IgD-negative memory B cell (primary cell): ENCODE data around the gene PTDSS2. TPM values are rescaled to one million over a fixed set of nuclear protein-coding genes. Genes with fewer than 3 reads are reported as not detected.
A peak's percentile ranks its signal among the peaks of the same experiment; 100 is the strongest.

Source experiments
- H3K27ac Mint-ChIP-seq, 3 donors: one replicate each; pipeline ENCODE4 v1.8.0; 2020 to 2022; ENCODE audit warnings: mild to moderate bottlenecking in 3 of 3, mixed read lengths in 3 of 3, moderate library complexity in 1 of 3
- H3K27me3 Mint-ChIP-seq: one replicate; pipeline ENCODE4 v1.8.0; 2021; ENCODE audit warnings: mixed read lengths
- H3K36me3 Mint-ChIP-seq: one replicate; pipeline ENCODE4 v1.8.0; 2020; ENCODE audit warnings: mild to moderate bottlenecking, mixed read lengths
- H3K4me1 Mint-ChIP-seq, 3 donors: one replicate each; pipeline ENCODE4 v1.8.0; 2020 to 2022; ENCODE audit warnings: mixed read lengths in 3 of 3, mild to moderate bottlenecking in 1 of 3
- H3K4me3 Mint-ChIP-seq, 4 donors: one replicate each; pipeline ENCODE4 v1.8.0; 2020 to 2022; ENCODE audit warnings: mild to moderate bottlenecking in 4 of 4, mixed read lengths in 4 of 4, moderate library complexity in 3 of 4
- H3K9me3 Mint-ChIP-seq, 3 donors: one replicate each; pipeline ENCODE4 v1.8.0; 2020 to 2021; ENCODE audit warnings: mixed read lengths in 3 of 3, mild to moderate bottlenecking in 1 of 3
- polyA plus RNA-seq: library from polyadenylated mRNA; unstranded; fragments of 300-500 nt; fragmentation: Illumina TruSeq; gene quantifications from one replicate; pipeline ENCODE4 v1.2.3, GENCODE V29; 2021

The PTDSS2 gene
- polyA plus RNA-seq, 1 donor from 2014 or later, result 10.9 TPM

DNA sequence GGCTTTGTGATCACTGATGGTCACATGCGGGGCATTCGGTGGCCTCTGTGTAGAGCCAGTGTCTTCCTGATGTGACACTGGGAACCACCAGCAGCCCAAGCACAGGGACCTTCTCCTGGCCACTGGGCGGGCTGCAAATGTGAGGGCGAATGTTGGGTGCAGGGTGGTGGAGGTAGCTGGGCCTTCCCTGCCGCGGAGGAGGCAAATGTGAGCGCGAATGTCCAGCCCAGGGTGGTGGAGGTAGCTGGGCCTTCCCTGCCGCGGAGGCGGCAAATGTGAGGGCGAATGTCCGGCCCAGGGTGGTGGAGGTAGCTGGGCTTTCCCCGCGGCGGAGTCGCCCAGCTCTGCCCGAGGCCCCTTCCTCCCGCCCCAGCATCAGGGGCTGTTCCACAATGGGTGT lies 23.3 kb downstream of the PTDSS2 start:
- no peaks in the 10 kb centered on the region for H3K27me3 Mint-ChIP-seq
- H3K27ac Mint-ChIP-seq, result peak overlapping the region in 1 of 3 donors; percentile 53
- H3K4me3 Mint-ChIP-seq, result no peak overlapping the region
- H3K36me3 Mint-ChIP-seq, result no peaks in the 10 kb centered on the region
- H3K4me1 Mint-ChIP-seq, result no peaks in the 10 kb centered on the region
- H3K9me3 Mint-ChIP-seq, result no peaks in the 10 kb centered on the region

- Mint-ChIP-seq H3K4me3 (no peak overlapping the region), H3K9me3 (no peaks in the 10 kb centered on the region), H3K27me3 (no peaks in the 10 kb centered on the region), H3K4me1 (no peaks in the 10 kb centered on the region), H3K27ac (peak overlapping the region in 1 of 3 donors; percentile 89), H3K36me3 (no peaks in the 10 kb centered on the region)
Observed at GRCh38 chr11:473962-474785, 24.1 kb downstream of the PTDSS2 start.

DNA sequence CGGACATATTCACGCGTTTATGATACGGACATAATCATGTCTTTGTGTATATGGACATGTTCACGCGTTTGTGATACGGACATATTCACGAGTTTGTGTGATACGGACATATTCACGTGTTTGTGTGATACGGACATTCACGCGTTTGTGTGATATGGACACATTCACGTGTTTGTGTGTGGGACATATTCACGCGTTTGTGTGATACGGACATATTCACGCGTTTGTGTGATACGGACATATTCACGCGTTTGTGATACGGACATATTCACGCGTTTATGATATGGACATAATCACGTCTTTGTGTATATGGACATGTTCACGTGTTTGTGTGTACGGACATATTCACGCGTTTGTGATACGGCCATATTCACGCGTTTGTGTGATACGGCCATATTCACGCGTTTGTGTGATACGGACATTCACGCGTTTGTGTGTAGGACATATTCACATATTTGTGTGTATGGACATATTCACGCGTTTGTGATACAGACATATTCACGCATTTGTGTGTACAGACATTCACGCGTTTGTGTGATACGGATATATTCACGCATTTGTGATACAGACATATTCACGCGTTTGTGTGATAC lies 24.9 kb downstream of the PTDSS2 start:
- Mint-ChIP-seq H3K27ac (peak overlapping the region in 1 of 3 donors; percentile 89), H3K27me3 (no peaks in the 10 kb centered on the region), H3K4me1 (no peaks in the 10 kb centered on the region), H3K36me3 (no peaks in the 10 kb centered on the region), H3K9me3 (no peaks in the 10 kb centered on the region), H3K4me3 (no peak overlapping the region)

GRCh38 chr11:475941-476340 lies 25.9 kb downstream of the PTDSS2 start:
- Mint-ChIP-seq H3K36me3 (no peaks in the 10 kb centered on the region), H3K27ac (no peak overlapping the region), H3K4me3 (no peak overlapping the region), H3K4me1 (no peaks in the 10 kb centered on the region), H3K27me3 (no peaks in the 10 kb centered on the region), H3K9me3 (no peaks in the 10 kb centered on the region)

GRCh38 chr11:476416-476815 lies 26.3 kb downstream of the PTDSS2 start:
- Mint-ChIP-seq H3K4me3 (no peak overlapping the region), H3K27ac (no peak overlapping the region), H3K4me1 (no peaks in the 10 kb centered on the region), H3K9me3 (no peaks in the 10 kb centered on the region), H3K36me3 (no peaks in the 10 kb centered on the region), H3K27me3 (no peaks in the 10 kb centered on the region)

DNA sequence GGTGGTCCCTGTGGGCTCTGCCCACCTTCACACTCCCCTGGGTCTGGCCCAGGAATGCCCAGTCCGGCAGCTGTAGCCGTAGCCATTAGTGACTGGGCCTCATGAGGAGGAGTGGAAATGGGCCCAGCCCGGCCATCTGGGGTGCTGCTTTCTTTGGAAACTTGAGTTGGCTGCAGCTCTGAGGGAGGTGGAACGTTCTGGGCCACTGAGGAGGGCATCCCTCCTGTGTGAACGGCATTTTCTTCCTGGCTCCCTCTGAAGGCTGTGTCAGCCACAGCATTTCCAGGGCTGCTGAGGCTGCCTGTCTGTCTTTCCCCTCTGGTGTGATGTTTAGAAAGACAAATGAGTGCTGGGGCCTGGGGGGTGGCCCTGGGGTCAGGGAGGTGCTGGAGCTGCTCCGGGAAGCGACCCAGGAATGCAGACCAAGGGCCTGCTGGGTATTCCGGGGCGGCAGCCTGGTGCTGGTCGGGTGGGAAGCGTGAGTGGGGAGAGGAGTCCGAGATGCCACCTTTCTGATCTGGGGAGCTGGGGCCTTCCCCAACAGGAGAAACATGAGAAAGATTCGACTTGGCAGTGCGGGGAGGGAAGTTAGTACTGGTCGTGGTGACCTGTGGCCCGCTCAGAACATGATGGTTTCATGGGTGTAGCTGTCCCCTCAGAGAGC lies 27.1 kb downstream of the PTDSS2 start:
- Mint-ChIP-seq H3K27me3 (no peaks in the 10 kb centered on the region), H3K4me3 (no peak overlapping the region), H3K4me1 (peaks cover 0 to 1% (median 0%) of the 10 kb centered on the region in 3 donors), H3K36me3 (no peaks in the 10 kb centered on the region), H3K9me3 (no peaks in the 10 kb centered on the region), H3K27ac (no peak overlapping the region)

DNA sequence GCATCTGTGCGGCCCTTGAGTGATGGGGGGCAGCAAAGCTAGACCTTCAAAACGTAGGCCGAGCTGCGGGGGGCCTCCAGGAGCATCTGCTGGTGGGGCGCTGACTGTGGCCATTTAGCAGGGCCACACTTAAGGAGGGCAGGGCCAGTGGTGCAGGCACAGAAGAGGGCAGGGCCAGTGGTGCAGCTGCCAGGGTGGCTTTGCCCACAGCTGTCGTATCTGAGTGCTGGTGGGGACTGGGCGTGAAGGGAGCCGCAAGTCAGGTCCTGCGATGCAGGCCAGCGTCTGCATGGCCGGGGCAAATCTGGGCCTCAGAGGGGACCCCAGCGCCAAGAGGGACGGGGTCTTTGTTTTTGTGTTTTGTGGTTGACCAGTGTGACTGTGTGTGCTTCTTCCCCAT lies 29.2 kb downstream of the PTDSS2 start:
- H3K9me3 Mint-ChIP-seq, result no peaks in the 10 kb centered on the region
- no peak overlapping the region for H3K4me3 Mint-ChIP-seq
- H3K36me3 Mint-ChIP-seq, result no peaks in the 10 kb centered on the region
- H3K27me3 Mint-ChIP-seq, result no peaks in the 10 kb centered on the region
- H3K27ac Mint-ChIP-seq, result no peak overlapping the region
- peaks cover 0 to 1% (median 0%) of the 10 kb centered on the region in 3 donors for H3K4me1 Mint-ChIP-seq

GRCh38 chr11:484616-485015 lies 34.5 kb downstream of the PTDSS2 start:
- Mint-ChIP-seq H3K4me1 (peaks cover 0 to 1% (median 0%) of the 10 kb centered on the region in 3 donors), H3K27me3 (no peaks in the 10 kb centered on the region), H3K36me3 (no peaks in the 10 kb centered on the region), H3K27ac (no peak overlapping the region), H3K9me3 (no peaks in the 10 kb centered on the region), H3K4me3 (no peak overlapping the region)

GRCh38 chr11:486189-486588 lies 36.1 kb downstream of the PTDSS2 start:
- no peaks in the 10 kb centered on the region for H3K36me3 Mint-ChIP-seq
- no peak overlapping the region for H3K4me3 Mint-ChIP-seq
- no peaks in the 10 kb centered on the region for H3K27me3 Mint-ChIP-seq
- no peaks in the 10 kb centered on the region for H3K9me3 Mint-ChIP-seq
- no peak overlapping the region for H3K27ac Mint-ChIP-seq
- H3K4me1 Mint-ChIP-seq, result peaks cover 0 to 1% (median 0%) of the 10 kb centered on the region in 3 donors

GRCh38 chr11:487571-488021 lies 37.5 kb downstream of the PTDSS2 start:
- H3K4me1 Mint-ChIP-seq, result peaks cover 0 to 3% (median 0%) of the 10 kb centered on the region in 3 donors
- H3K27me3 Mint-ChIP-seq, result no peaks in the 10 kb centered on the region
- no peaks in the 10 kb centered on the region for H3K9me3 Mint-ChIP-seq
- no peak overlapping the region for H3K4me3 Mint-ChIP-seq
- H3K27ac Mint-ChIP-seq, result no peak overlapping the region
- no peaks in the 10 kb centered on the region for H3K36me3 Mint-ChIP-seq

- H3K27ac Mint-ChIP-seq, result no peak overlapping the region
- H3K36me3 Mint-ChIP-seq, result no peaks in the 10 kb centered on the region
- peaks cover 0 to 3% (median 0%) of the 10 kb centered on the region in 3 donors for H3K4me1 Mint-ChIP-seq
- no peaks in the 10 kb centered on the region for H3K27me3 Mint-ChIP-seq
- H3K4me3 Mint-ChIP-seq, result no peak overlapping the region
- no peaks in the 10 kb centered on the region for H3K9me3 Mint-ChIP-seq
Observed at GRCh38 chr11:488062-488461, 38.0 kb downstream of the PTDSS2 start.

DNA sequence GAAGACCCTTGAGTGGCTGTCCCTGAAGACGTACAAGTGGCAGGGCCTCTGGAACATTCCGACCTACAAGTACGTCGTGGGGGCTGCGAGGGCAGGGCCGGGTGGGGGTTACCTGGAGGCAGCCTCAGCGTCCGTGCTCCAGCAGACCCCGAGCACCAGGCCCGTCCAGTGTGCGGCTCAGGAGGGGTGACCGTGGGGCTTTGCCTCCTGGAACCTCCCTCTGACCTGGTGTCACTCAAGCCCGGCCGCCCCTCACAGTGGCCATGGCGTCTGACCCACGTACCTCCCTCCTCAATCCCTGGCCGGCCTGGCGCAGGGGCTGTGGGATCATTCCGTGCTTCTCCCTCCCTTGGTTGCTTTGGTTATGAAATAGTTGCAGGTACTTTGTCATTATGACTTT lies 38.5 kb downstream of the PTDSS2 start:
- peaks cover 0 to 3% (median 0%) of the 10 kb centered on the region in 3 donors for H3K4me1 Mint-ChIP-seq
- H3K4me3 Mint-ChIP-seq, result no peak overlapping the region
- no peaks in the 10 kb centered on the region for H3K27me3 Mint-ChIP-seq
- no peak overlapping the region for H3K27ac Mint-ChIP-seq
- no peaks in the 10 kb centered on the region for H3K9me3 Mint-ChIP-seq
- H3K36me3 Mint-ChIP-seq, result no peaks in the 10 kb centered on the region

DNA sequence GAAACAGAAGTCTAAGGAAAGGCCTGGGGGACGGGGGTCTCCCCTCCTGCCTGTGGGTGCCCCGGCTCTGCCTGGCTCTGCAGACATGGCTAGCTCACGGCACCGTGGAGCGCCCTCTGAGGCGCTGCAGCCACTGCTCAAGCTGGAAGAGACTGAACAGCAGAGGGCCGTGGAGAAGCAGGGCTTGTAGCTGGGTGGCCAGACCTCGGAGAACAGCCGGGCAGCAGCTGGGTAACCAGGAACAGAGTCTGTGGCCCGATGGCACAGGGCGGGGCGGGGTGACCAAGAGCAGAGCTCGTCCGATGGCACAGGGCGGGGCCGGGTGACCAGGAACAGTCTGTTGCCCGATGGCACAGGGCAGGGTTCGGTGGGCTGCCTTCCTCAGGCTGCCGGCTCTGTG lies 38.9 kb downstream of the PTDSS2 start:
- H3K36me3 Mint-ChIP-seq, result no peaks in the 10 kb centered on the region
- H3K4me3 Mint-ChIP-seq, result no peak overlapping the region
- peaks cover 0 to 3% (median 0%) of the 10 kb centered on the region in 3 donors for H3K4me1 Mint-ChIP-seq
- no peak overlapping the region for H3K27ac Mint-ChIP-seq
- H3K9me3 Mint-ChIP-seq, result no peaks in the 10 kb centered on the region
- no peaks in the 10 kb centered on the region for H3K27me3 Mint-ChIP-seq

- H3K36me3 Mint-ChIP-seq, result peaks cover 2% of the 10 kb centered on the region
- peak overlapping the region in 1 of 4 donors; percentile 28 for H3K4me3 Mint-ChIP-seq
- H3K9me3 Mint-ChIP-seq, result no peaks in the 10 kb centered on the region
- H3K27me3 Mint-ChIP-seq, result no peaks in the 10 kb centered on the region
- H3K4me1 Mint-ChIP-seq, result peaks cover 0 to 3% (median 0%) of the 10 kb centered on the region in 3 donors
- no peak overlapping the region for H3K27ac Mint-ChIP-seq
Observed at GRCh38 chr11:489610-490185, 39.6 kb downstream of the PTDSS2 start.
